Panc1 (cell line): ENCODE measurements around the gene ALG12. TPM values are rescaled to one million over a fixed set of nuclear protein-coding genes. Genes with fewer than 3 reads are reported as not detected.

Source experiments
- ATAC-seq: fragments of 200-7000 bp; cut with Tn5 transposase; 2 replicates; pipeline ENCODE4 v1.9.1; 2020; ENCODE audit warnings: mild to moderate bottlenecking, moderate library complexity
- BruUV-seq: library from RNA; stranded (reverse); fragments of 400-500 nt; replicated peaks from 2 replicates; lab custom pipeline; 2021; lab: Mats Ljungman, UMichigan
- CTCF ChIA-PET: fragments of 300-600 bp; sonication (Branson Sonifier 250); formaldehyde crosslinking; loops from one replicate; lab custom pipeline; 2022; ENCODE audit warnings: antibody characterized with exemption; lab: Charles Lee
- POLR2A ChIA-PET: fragments of 300-600 bp; sonication (Branson Sonifier 250); formaldehyde crosslinking; loops from one replicate; lab custom pipeline; 2022; ENCODE audit warnings: antibody characterized with exemption; lab: Charles Lee
- DNase-seq: peaks from one replicate; pipeline ENCODE4 v3.0.0-alpha.2; 2010; ENCODE audit warnings: low read depth, low spot score
- H3K27ac ChIP-seq: 2 replicates; pipeline ENCODE4 v1.5.1; 2011; ENCODE audit warnings: mild to moderate bottlenecking, low read length, inconsistent platforms
- H3K27me3 ChIP-seq: fragments of 200-500 bp; sonication (Bioruptor generic); 2 replicates; pipeline ENCODE4 v1.6.0; 2014; ENCODE audit warnings: low read length, inconsistent platforms; ENCODE audit not compliant: control insufficient read depth, insufficient read depth
- H3K36me3 ChIP-seq: fragments of 200-500 bp; sonication (Bioruptor generic); 2 replicates; pipeline ENCODE4 v1.5.1; 2014; ENCODE audit warnings: inconsistent platforms, mild to moderate bottlenecking, low read length, moderate library complexity; ENCODE audit not compliant: control insufficient read depth, insufficient read depth
- H3K4me1 ChIP-seq: 2 replicates; pipeline ENCODE4 v1.5.1; 2011; ENCODE audit warnings: inconsistent platforms, mild to moderate bottlenecking, low read length, moderate library complexity; ENCODE audit not compliant: control insufficient read depth, insufficient read depth
- H3K4me3 ChIP-seq, 2 experiments: 2 replicates each; pipeline ENCODE4 v1.5.1; 2011 to 2012; ENCODE audit warnings: low read depth in 2 of 2, low read length in 2 of 2, mild to moderate bottlenecking in 2 of 2, inconsistent platforms in 1 of 2, moderate library complexity in 1 of 2
- H3K9me3 ChIP-seq: fragments of 200-500 bp; sonication (Bioruptor generic); 2 replicates; pipeline ENCODE4 v1.5.1; 2014; ENCODE audit warnings: low read depth, mild to moderate bottlenecking, inconsistent platforms, low read length, moderate library complexity; ENCODE audit not compliant: control insufficient read depth, insufficient read depth
- CTCF ChIP-seq: fragments of 450-650 bp; IDR thresholded peaks from 2 replicates; pipeline ENCODE4 v1.5.1; 2017; ENCODE audit warnings: mild to moderate bottlenecking
- POLR2AphosphoS5 ChIP-seq: IDR thresholded peaks from 2 replicates; pipeline ENCODE4 v1.6.1; 2012; ENCODE audit warnings: mild to moderate bottlenecking, low read depth, low read length, moderate library complexity
- REST ChIP-seq, 2 experiments: IDR thresholded peaks; 2 replicates each; pipeline ENCODE4 v1.6.1; 2011 to 2012; ENCODE audit warnings: low read depth in 2 of 2, control low read depth in 1 of 2, low read length in 1 of 2, mild to moderate bottlenecking in 1 of 2, moderate library complexity in 1 of 2; ENCODE audit not compliant: insufficient read depth in 1 of 2
- SIN3A ChIP-seq: IDR thresholded peaks from 2 replicates; pipeline ENCODE4 v1.6.1; 2012; ENCODE audit warnings: low read depth, mild to moderate bottlenecking, low read length, moderate library complexity, borderline replicate concordance; ENCODE audit not compliant: insufficient read depth
- TCF7L2 ChIP-seq: IDR thresholded peaks from 2 replicates; pipeline ENCODE4 v1.6.1; 2011; ENCODE audit warnings: mild to moderate bottlenecking, low read depth, low read length, inconsistent platforms
- in situ Hi-C: cut with HindIII; loops from 2 replicates; pipeline ENCODE4 v1.10.0; 2016; ENCODE audit warnings: low sequenced_read_pairs, low pct_unique_long_range_greater_than_20kb
- intact Hi-C: fragments of 100-400 bp; cut with micrococcal nuclease; formaldehyde crosslinking; loops from one replicate; pipeline ENCODE4 v1.10.0; 2022; ENCODE audit not compliant: unreplicated experiment
- total RNA-seq: library from RNA; stranded (reverse); gene quantifications from one replicate; pipeline ENCODE4 v1.2.1, GENCODE V29; 2021; ENCODE audit not compliant: unreplicated experiment

ALG12 gene
- total RNA-seq, 1 experiment from 2014 or later = 23.4 TPM

GRCh38 chr22:49958366-49958921 is 40.2 kb upstream of the ALG12 start:
- peaks cover 35% of the 10 kb centered on the region for H3K4me1 ChIP-seq
- ChIA-PET POLR2A (no interaction called here), CTCF (no interaction called here)
- no peaks in the 10 kb centered on the region; the same call in 1 of the 2 replicates for H3K36me3 ChIP-seq
- no peak overlapping the region for H3K4me3 ChIP-seq
- no peaks in the 10 kb centered on the region for H3K9me3 ChIP-seq
- ATAC-seq (no peak), DNase-seq (no peak)
- no peaks in the 10 kb centered on the region for H3K27me3 ChIP-seq
- BruUV-seq = no TSS peak
- in situ Hi-C loops (no loop called here), intact Hi-C loops (no loop called here)
- peak overlapping the region; percentile 94 for H3K27ac ChIP-seq
- TF ChIP-seq REST (IDR thresholded peaks at IDR 0.05; ENCODE audit: insufficient read depth in 1 of 2, low read depth in 2 of 2, low read length in 1 of 2) (no peak), POLR2AphosphoS5 (no peak), TCF7L2 (no peak), CTCF (no peak), SIN3A (no peak)

GRCh38 chr22:49957826-49958365 is 39.7 kb upstream of the ALG12 start:
- Histone ChIP-seq H3K4me3 (no peak overlapping the region), H3K4me1 (peaks cover 40% of the 10 kb centered on the region), H3K36me3 (no peaks in the 10 kb centered on the region; the same call in 1 of the 2 replicates), H3K27me3 (no peaks in the 10 kb centered on the region), H3K9me3 (no peaks in the 10 kb centered on the region), H3K27ac (no peak overlapping the region)
- CTCF ChIA-PET = no interaction called here
- intact Hi-C loops = no loop called here
- POLR2A ChIA-PET = interaction anchor here (0.5 kb wide), 1 partner anchor 22 kb away, joined by 9 read pairs; no protein-coding TSS in a partner anchor
- DNase-seq (no peak), ATAC-seq (no peak)
- TF ChIP-seq CTCF = no peak
- no peak for TF ChIP-seq TCF7L2
- TF ChIP-seq REST (IDR thresholded peaks at IDR 0.05; ENCODE audit: insufficient read depth in 1 of 2, low read depth in 2 of 2, low read length in 1 of 2) = no peak
- in situ Hi-C loops = no loop called here
- no TSS peak for BruUV-seq
